H4 (cell line): ENCODE data around the gene PHLDA2. TPM values are rescaled to one million over a fixed set of nuclear protein-coding genes. Genes with fewer than 3 reads are reported as not detected.

Source experiments
- DNase-seq: peaks from one replicate; pipeline ENCODE4 v3.0.0-alpha.2; 2015; ENCODE audit warnings: low spot score
- total RNA-seq: library from RNA; depleted of rRNA; stranded (reverse); fragments of >200 nt; shearing (Covaris generic); gene quantifications from 2 replicates; pipeline ENCODE4 v1.2.3, GENCODE V29; 2014; rRNA removed

PHLDA2 gene
- total RNA-seq, 1 experiment from 2014 or later, result 11.7 TPM

- DNase-seq, result no peak
Observed at GRCh38 chr11:2882396-2883110, 46.7 kb downstream of the PHLDA2 start.

DNA sequence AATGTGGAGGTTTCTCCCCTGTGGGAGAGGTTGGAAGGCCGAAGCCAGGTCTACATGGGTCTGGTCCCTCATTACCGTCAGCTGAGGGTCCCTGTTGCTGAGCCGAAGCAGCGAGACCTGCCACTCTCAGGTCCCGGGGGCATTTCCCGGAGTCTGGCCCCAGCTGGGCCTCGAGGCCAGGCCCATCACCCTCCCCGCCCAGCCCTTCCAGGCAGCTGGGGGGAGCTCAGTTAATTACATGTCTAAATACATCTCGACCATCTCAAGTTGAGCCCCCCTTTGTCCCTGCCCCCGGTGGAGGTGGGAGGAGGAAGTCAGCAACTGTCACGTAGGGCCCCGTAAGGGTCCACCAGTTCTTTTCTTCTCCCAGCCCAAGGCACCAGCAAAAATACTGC lies 47.2 kb downstream of the PHLDA2 start:
- no peak for DNase-seq

GRCh38 chr11:2881076-2881980 lies 47.9 kb downstream of the PHLDA2 start:
- no peak for DNase-seq

GRCh38 chr11:2880646-2881045 lies 48.6 kb downstream of the PHLDA2 start:
- DNase-seq, result no peak

GRCh38 chr11:2878782-2879181 lies 50.4 kb downstream of the PHLDA2 start:
- DNase-seq, result no peak

Other genes starting within 250 kb of the PHLDA2 start
- gene KCNQ1OT1, start 229.4 kb downstream of the PHLDA2 start, total RNA-seq, result 0.14 and 0.17 TPM in 2 replicates
- 4.2 and 5.1 TPM in 2 replicates for gene CDKN1C, start 43.6 kb downstream of the PHLDA2 start, total RNA-seq
- gene NAP1L4, start 62.9 kb upstream of the PHLDA2 start, total RNA-seq, result 104 and 128 TPM in 2 replicates
- gene CARS1, start 128.0 kb upstream of the PHLDA2 start, total RNA-seq, result 110 and 115 TPM in 2 replicates
- gene OSBPL5, start 235.9 kb upstream of the PHLDA2 start, total RNA-seq, result 9.2 and 12.7 TPM in 2 replicates